ENCODE measurements around the gene POLR1E. TPM values are rescaled to one million over a fixed set of nuclear protein-coding genes. Genes with fewer than 3 reads are reported as not detected.
A peak's percentile ranks its signal among the peaks of the same experiment; 100 is the strongest.

The POLR1E gene
- total and polyA plus RNA-seq, 9 of the 15 experiments (the other 6 are each of a cell fraction or from before 2014, with no cell fraction given), result 18.9 to 102 (median 74.4) TPM

DNA sequence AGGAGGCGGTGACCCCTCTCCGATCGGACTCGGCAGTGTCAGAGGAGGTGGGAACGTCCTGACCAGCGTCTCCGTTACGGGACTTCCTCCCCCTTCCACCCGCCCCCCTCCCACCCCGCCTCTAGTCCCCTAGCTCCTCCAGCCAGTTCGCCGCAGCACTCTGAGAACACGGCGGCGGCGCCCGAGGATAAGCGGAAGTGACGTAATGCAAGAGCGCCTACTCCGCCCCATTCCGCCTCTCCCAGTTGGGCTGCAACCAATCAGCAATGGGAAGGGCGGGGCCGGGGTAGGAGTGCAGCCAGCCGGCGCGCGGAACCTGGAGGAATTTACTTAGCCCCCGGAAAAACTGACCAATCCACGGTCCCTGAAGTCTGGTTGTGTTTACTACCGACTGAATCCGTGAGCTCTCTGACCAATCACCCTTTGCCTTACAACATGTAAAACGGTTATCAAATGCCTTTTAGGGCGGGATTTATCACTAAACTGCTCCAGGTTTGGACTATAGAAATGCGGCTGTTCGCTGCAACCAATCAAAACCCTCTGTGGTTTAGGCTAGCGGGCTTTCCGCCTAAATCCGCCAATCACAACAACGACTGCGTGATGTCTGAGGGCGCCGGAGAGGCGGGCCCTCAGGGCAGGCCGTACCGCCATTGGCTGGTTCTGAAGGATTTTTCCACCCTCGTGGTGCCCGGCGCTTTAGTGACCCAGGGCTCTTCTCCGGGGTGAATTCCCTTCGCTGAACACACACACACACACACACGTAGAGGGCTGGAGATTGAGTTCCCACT lies 20.3 kb upstream of the POLR1E start, which contains the start of gene ZBTB5 (continued):
- TF ChIP-seq, protein P1, sequence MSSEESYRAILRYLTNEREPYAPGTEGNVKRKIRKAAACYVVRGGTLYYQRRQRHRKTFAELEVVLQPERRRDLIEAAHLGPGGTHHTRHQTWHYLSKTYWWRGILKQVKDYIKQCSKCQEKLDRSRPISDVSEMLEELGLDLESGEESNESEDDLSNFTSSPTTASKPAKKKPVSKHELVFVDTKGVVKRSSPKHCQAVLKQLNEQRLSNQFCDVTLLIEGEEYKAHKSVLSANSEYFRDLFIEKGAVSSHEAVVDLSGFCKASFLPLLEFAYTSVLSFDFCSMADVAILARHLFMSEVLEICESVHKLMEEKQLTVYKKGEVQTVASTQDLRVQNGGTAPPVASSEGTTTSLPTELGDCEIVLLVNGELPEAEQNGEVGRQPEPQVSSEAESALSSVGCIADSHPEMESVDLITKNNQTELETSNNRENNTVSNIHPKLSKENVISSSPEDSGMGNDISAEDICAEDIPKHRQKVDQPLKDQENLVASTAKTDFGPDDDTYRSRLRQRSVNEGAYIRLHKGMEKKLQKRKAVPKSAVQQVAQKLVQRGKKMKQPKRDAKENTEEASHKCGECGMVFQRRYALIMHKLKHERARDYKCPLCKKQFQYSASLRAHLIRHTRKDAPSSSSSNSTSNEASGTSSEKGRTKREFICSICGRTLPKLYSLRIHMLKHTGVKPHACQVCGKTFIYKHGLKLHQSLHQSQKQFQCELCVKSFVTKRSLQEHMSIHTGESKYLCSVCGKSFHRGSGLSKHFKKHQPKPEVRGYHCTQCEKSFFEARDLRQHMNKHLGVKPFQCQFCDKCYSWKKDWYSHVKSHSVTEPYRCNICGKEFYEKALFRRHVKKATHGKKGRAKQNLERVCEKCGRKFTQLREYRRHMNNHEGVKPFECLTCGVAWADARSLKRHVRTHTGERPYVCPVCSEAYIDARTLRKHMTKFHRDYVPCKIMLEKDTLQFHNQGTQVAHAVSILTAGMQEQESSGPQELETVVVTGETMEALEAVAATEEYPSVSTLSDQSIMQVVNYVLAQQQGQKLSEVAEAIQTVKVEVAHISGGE (CRISPR knock-in tag; IDR thresholded peaks at IDR 0.05), result 0 out of 6 replicates have a peak, but pooled peaks of 1 of the 3 experiments have one; percentile 16
- peak; percentile 75; the same call in 1 of the 2 replicates for TF ChIP-seq GTF2E2 (tag; IDR thresholded peaks at IDR 0.05)
- TF ChIP-seq, protein P2, sequence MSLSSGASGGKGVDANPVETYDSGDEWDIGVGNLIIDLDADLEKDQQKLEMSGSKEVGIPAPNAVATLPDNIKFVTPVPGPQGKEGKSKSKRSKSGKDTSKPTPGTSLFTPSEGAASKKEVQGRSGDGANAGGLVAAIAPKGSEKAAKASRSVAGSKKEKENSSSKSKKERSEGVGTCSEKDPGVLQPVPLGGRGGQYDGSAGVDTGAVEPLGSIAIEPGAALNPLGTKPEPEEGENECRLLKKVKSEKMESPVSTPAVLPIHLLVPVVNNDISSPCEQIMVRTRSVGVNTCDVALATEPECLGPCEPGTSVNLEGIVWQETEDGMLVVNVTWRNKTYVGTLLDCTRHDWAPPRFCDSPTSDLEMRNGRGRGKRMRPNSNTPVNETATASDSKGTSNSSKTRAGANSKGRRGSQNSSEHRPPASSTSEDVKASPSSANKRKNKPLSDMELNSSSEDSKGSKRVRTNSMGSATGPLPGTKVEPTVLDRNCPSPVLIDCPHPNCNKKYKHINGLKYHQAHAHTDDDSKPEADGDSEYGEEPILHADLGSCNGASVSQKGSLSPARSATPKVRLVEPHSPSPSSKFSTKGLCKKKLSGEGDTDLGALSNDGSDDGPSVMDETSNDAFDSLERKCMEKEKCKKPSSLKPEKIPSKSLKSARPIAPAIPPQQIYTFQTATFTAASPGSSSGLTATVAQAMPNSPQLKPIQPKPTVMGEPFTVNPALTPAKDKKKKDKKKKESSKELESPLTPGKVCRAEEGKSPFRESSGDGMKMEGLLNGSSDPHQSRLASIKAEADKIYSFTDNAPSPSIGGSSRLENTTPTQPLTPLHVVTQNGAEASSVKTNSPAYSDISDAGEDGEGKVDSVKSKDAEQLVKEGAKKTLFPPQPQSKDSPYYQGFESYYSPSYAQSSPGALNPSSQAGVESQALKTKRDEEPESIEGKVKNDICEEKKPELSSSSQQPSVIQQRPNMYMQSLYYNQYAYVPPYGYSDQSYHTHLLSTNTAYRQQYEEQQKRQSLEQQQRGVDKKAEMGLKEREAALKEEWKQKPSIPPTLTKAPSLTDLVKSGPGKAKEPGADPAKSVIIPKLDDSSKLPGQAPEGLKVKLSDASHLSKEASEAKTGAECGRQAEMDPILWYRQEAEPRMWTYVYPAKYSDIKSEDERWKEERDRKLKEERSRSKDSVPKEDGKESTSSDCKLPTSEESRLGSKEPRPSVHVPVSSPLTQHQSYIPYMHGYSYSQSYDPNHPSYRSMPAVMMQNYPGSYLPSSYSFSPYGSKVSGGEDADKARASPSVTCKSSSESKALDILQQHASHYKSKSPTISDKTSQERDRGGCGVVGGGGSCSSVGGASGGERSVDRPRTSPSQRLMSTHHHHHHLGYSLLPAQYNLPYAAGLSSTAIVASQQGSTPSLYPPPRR (CRISPR knock-in tag; IDR thresholded peaks at IDR 0.05; ENCODE audit: borderline replicate concordance), result no peak
- no peak for TF ChIP-seq EHMT2 (IDR thresholded peaks at IDR 0.05)
- TF ChIP-seq PML (IDR thresholded peaks at IDR 0.05; ENCODE audit: low read length), result peak; percentile 43; the same call in 1 of the 2 replicates
- TF ChIP-seq, protein P3, sequence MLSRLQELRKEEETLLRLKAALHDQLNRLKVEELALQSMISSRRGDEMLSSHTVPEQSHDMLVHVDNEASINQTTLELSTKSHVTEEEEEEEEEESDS (CRISPR knock-in tag; IDR thresholded peaks at IDR 0.05), result no peak
- no peak for TF ChIP-seq MED1 (CRISPR knock-in tag; IDR thresholded peaks at IDR 0.05; ENCODE audit: borderline replicate concordance)
- TF ChIP-seq BACH1 (tag; IDR thresholded peaks at IDR 0.05), result no peak
- peak; percentile 88 for TF ChIP-seq TBP (optimal IDR thresholded peaks at IDR 0.05; ENCODE audit: low read depth, low read length)
- TF ChIP-seq KDM5B (IDR thresholded peaks at IDR 0.05; ENCODE audit: insufficient replicate concordance, low read depth, low read length), result peak; percentile 78
- TF ChIP-seq PTTG1 (tag; IDR thresholded peaks at IDR 0.05; ENCODE audit: low read depth), result no peak
- no peak for TF ChIP-seq SLC30A9 (CRISPR knock-in tag; IDR thresholded peaks at IDR 0.05)
- TF ChIP-seq, protein P4, sequence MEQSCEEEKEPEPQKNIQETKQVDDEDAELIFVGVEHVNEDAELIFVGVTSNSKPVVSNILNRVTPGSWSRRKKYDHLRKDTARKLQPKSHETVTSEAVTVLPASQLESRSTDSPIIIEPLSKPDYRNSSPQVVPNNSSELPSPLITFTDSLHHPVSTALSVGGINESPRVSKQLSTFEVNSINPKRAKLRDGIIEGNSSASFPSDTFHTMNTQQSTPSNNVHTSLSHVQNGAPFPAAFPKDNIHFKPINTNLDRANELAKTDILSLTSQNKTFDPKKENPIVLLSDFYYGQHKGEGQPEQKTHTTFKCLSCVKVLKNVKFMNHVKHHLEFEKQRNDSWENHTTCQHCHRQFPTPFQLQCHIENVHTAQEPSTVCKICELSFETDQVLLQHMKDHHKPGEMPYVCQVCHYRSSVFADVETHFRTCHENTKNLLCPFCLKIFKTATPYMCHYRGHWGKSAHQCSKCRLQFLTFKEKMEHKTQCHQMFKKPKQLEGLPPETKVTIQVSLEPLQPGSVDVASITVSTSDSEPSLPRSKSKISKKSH (CRISPR knock-in tag; IDR thresholded peaks at IDR 0.05), result no peak
- TF ChIP-seq ARNT (IDR thresholded peaks at IDR 0.05), result no peak

Data from K562 (cell line).